Parathyroid adenoma (tissue), 2 donors: Measurements from ENCODE around the gene HOMER3.

Experiments used
- H2AFZ ChIP-seq: fragments of 300-600 bp; sonication (generic); one replicate; pipeline ENCODE4 v1.7.0; 2017; ENCODE audit warnings: antibody characterized with exemption, mild to moderate bottlenecking
- H3K27ac ChIP-seq: fragments of 300-600 bp; sonication (generic); one replicate; pipeline ENCODE4 v1.7.0; 2017
- H3K27me3 ChIP-seq: fragments of 300-600 bp; sonication (generic); one replicate; pipeline ENCODE4 v1.7.0; 2017; ENCODE audit warnings: low read length; ENCODE audit not compliant: control insufficient read depth, insufficient read depth
- H3K36me3 ChIP-seq: fragments of 300-600 bp; sonication (generic); one replicate; pipeline ENCODE4 v1.7.0; 2017; ENCODE audit warnings: low read length; ENCODE audit not compliant: control insufficient read depth, insufficient read depth
- H3K4me1 ChIP-seq: fragments of 300-600 bp; sonication (generic); one replicate; pipeline ENCODE4 v1.7.0; 2017; ENCODE audit warnings: control low read depth
- H3K4me2 ChIP-seq: fragments of 300-600 bp; sonication (generic); one replicate; pipeline ENCODE4 v1.7.0; 2017; ENCODE audit warnings: low read length
- H3K4me3 ChIP-seq: fragments of 300-600 bp; sonication (generic); one replicate; pipeline ENCODE4 v1.7.0; 2017; ENCODE audit warnings: low read depth, low read length
- H3K79me2 ChIP-seq: fragments of 300-600 bp; sonication (generic); one replicate; pipeline ENCODE4 v1.7.0; 2017; ENCODE audit warnings: control low read depth
- H3K9ac ChIP-seq: fragments of 300-600 bp; sonication (generic); one replicate; pipeline ENCODE4 v1.7.0; 2017; ENCODE audit warnings: mild to moderate bottlenecking
- H3K9me3 ChIP-seq: fragments of 300-600 bp; sonication (generic); one replicate; pipeline ENCODE4 v1.7.0; 2017; ENCODE audit warnings: low read length; ENCODE audit not compliant: control insufficient read depth
- CTCF ChIP-seq: fragments of 300-600 bp; sonication (generic); IDR thresholded peaks from one replicate; pipeline ENCODE4 v1.7.0; 2017; ENCODE audit warnings: antibody characterized with exemption, mild to moderate bottlenecking
- donor health status: primary hyperparathyroidism.

HOMER3 gene

DNA sequence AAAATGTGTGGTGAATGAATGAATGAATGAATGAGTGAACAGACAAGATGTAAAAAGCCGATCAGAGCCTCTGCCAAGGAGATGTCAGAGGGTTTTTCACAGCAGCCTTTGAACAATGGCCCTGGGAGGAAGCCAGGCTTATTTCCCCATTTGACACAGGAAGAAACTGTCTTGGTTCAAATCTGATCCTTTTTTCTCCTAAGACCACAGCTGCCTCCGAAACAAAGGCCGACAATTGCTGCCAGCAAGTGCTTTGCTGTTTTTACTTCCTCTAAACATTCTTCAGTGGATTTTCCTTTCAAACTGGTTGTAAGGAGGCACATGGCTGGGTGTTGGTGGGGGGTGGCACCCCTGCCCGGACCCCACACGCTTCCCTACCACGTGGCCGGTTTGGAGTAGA is 44.2 kb upstream of the HOMER3 start:
- peaks cover 4% of the 10 kb centered on the region for H3K4me1 ChIP-seq
- no peaks in the 10 kb centered on the region for H3K9me3 ChIP-seq
- no peak for TF ChIP-seq CTCF
- no peak overlapping the region for H3K9ac ChIP-seq
- H3K4me2 ChIP-seq = no peak overlapping the region
- H2AFZ ChIP-seq = no peak overlapping the region
- H3K27ac ChIP-seq = no peak overlapping the region
- H3K27me3 ChIP-seq = no peaks in the 10 kb centered on the region
- no peaks in the 10 kb centered on the region for H3K79me2 ChIP-seq
- no peaks in the 10 kb centered on the region for H3K36me3 ChIP-seq
- H3K4me3 ChIP-seq = no peak overlapping the region

- no peak overlapping the region for H3K4me2 ChIP-seq
- no peaks in the 10 kb centered on the region for H3K27me3 ChIP-seq
- no peak overlapping the region for H3K4me3 ChIP-seq
- no peaks in the 10 kb centered on the region for H3K9me3 ChIP-seq
- no peak overlapping the region for H2AFZ ChIP-seq
- peaks cover 4% of the 10 kb centered on the region for H3K4me1 ChIP-seq
- H3K9ac ChIP-seq = no peak overlapping the region
- H3K27ac ChIP-seq = no peak overlapping the region
- no peaks in the 10 kb centered on the region for H3K79me2 ChIP-seq
- H3K36me3 ChIP-seq = no peaks in the 10 kb centered on the region
- no peak for TF ChIP-seq CTCF
These were observed 43.2 kb upstream of the HOMER3 start for GRCh38 chr19:18984251-18984650.

- TF ChIP-seq CTCF = no peak
- Histone ChIP-seq H3K36me3 (no peaks in the 10 kb centered on the region), H3K79me2 (no peaks in the 10 kb centered on the region), H3K9me3 (no peaks in the 10 kb centered on the region), H3K27ac (no peak overlapping the region), H3K4me2 (no peak overlapping the region), H3K4me3 (no peak overlapping the region), H3K4me1 (peaks cover 4% of the 10 kb centered on the region), H2AFZ (no peak overlapping the region), H3K27me3 (no peaks in the 10 kb centered on the region), H3K9ac (no peak overlapping the region)
These were observed 41.7 kb upstream of the HOMER3 start for GRCh38 chr19:18982669-18983068.

DNA sequence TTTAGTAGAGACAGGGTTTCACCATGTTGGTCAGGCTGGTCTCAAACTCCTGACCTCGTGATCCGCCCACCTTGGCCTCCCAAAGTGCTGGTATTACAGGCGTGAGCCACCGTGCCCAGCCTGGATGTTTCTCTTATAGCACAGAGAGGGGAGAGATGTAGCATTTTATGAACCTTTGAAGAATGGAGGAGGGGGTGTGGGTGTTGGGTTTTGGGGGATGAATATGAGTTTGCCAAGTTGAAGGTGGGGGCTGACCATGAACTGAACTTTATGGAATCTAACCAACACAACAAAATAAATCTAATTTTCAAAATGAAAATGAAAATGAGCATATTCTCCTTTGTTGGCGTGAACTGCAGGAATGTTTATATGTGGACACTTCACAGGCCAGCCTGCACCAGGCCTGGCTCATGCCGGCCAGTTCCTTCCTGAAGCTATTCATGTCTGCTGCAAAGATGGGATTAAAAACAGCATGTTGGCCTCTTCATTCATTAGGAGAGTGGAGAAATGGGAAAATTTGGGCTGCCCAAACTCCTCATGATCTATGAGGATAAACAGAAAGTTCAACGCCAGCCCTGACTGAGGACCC is 39.5 kb upstream of the HOMER3 start:
- Histone ChIP-seq H3K4me1 (no peaks in the 10 kb centered on the region), H3K4me3 (no peak overlapping the region), H2AFZ (no peak overlapping the region), H3K36me3 (no peaks in the 10 kb centered on the region), H3K27ac (no peak overlapping the region), H3K4me2 (no peak overlapping the region), H3K9ac (no peak overlapping the region), H3K9me3 (no peaks in the 10 kb centered on the region), H3K27me3 (no peaks in the 10 kb centered on the region), H3K79me2 (no peaks in the 10 kb centered on the region)
- no peak for TF ChIP-seq CTCF

DNA sequence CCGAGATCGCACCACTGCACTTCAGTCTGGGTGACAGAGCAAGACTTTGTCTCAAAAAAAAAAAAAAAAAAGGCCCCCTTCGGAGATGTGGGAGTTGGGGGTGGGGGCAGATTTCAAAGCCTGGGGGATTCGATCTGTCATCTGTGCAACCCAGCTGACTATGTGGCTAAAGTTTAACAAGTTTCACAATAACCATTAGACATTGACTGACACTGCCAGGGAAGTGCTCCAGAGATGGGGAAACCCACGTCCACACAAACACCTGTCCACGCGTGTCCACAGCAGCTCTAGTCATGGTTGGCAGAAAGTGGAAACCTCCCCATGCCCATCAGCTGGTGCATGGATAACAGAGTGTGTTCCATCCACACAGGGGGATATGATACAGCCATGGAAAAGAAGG is 37.6 kb upstream of the HOMER3 start:
- H3K36me3 ChIP-seq = no peaks in the 10 kb centered on the region
- H3K27ac ChIP-seq = no peak overlapping the region
- TF ChIP-seq CTCF = no peak
- H3K9me3 ChIP-seq = no peaks in the 10 kb centered on the region
- no peaks in the 10 kb centered on the region for H3K4me1 ChIP-seq
- H3K79me2 ChIP-seq = no peaks in the 10 kb centered on the region
- no peak overlapping the region for H2AFZ ChIP-seq
- no peak overlapping the region for H3K9ac ChIP-seq
- no peaks in the 10 kb centered on the region for H3K27me3 ChIP-seq
- no peak overlapping the region for H3K4me3 ChIP-seq
- no peak overlapping the region for H3K4me2 ChIP-seq
